Gastroesophageal sphincter (tissue), 4 donors: ENCODE measurements around the gene LARGE1. TPM values are rescaled to one million over a fixed set of nuclear protein-coding genes. Genes with fewer than 3 reads are reported as not detected.

Experiments
- ATAC-seq: fragments of 150-250 bp; one replicate; pipeline ENCODE4 v1.9.1; 2016; ENCODE audit warnings: mild to moderate bottlenecking, moderate library complexity
- H3K27ac ChIP-seq, 4 donors: fragments of 200-600 bp; sonication (generic) in 3 of 4; 1 replicate in 3 of 4; 2 replicates in 1 of 4; pipeline ENCODE4 v1.5.1; 2016 to 2019
- H3K27me3 ChIP-seq: fragments of 200-600 bp; sonication (generic); one replicate; pipeline ENCODE4 v1.5.1; 2019
- H3K36me3 ChIP-seq, 2 donors: fragments of 200-600 bp; sonication (generic); one replicate each; pipeline ENCODE4 v1.5.1; 2019; ENCODE audit warnings: control low read depth in 1 of 2
- H3K4me1 ChIP-seq, 3 donors: fragments of 200-600 bp; sonication (generic); 1 replicate in 2 of 3; 2 replicates in 1 of 3; pipeline ENCODE4 v1.5.1; 2016 to 2019; ENCODE audit warnings: control low read depth in 2 of 3
- H3K4me3 ChIP-seq, 2 donors: fragments of 200-600 bp; sonication (generic); one replicate each; pipeline ENCODE4 v1.5.1; 2019; ENCODE audit warnings: mild to moderate bottlenecking in 1 of 2, moderate library complexity in 1 of 2
- H3K9me3 ChIP-seq, 3 donors: fragments of 200-600 bp; sonication (generic); one replicate each; pipeline ENCODE4 v1.5.1; 2017 to 2019; ENCODE audit warnings: control low read depth in 2 of 3
- CTCF ChIP-seq, 4 experiments: fragments of 200-600 bp in 2 of 4; fragments of 450-650 bp in 2 of 4; sonication (generic) in 1 of 4; IDR thresholded peaks; one replicate each; pipeline ENCODE4 v1.5.1; 2017 to 2019; ENCODE audit warnings: antibody characterized with exemption in 4 of 4, mild to moderate bottlenecking in 2 of 4, moderate library complexity in 2 of 4
- EP300 ChIP-seq: sonication (generic); formaldehyde crosslinking; IDR thresholded peaks from one replicate; pipeline ENCODE4 v1.6.1; 2017; ENCODE audit warnings: antibody characterized with exemption, mild to moderate bottlenecking
- POLR2A ChIP-seq, 2 donors: fragments of 450-650 bp; IDR thresholded peaks; one replicate each; pipeline ENCODE4 v1.6.1; 2017; ENCODE audit warnings: antibody characterized with exemption in 2 of 2, mild to moderate bottlenecking in 2 of 2, moderate library complexity in 1 of 2
- POLR2AphosphoS5 ChIP-seq: sonication (generic); formaldehyde crosslinking; IDR thresholded peaks from one replicate; pipeline ENCODE4 v1.6.1; 2017; ENCODE audit warnings: antibody characterized with exemption
- WGBS, 2 donors: methylation state at CpG; one replicate each; pipeline ENCODE4 v1.1.5; 2018; ENCODE audit warnings: low coverage in 1 of 2; 5-methylcytosine and 5-hydroxymethylcytosine counted together
- total RNA-seq, 4 donors: library from RNA; depleted of rRNA; stranded (reverse); fragments of >200 nt; gene quantifications; one replicate each; pipeline ENCODE4 v1.1.0, GENCODE V29; 2016

The LARGE1 gene
- total RNA-seq, 4 donors from 2014 or later, result 23.0 to 67.8 (median 48.0) TPM

GRCh38 chr22:33421859-33422258 is 498.4 kb downstream of the LARGE1 start:
- Histone ChIP-seq H3K36me3 (peaks cover 0 to 13% of the 10 kb centered on the region in 2 donors), H3K4me1 (peaks cover 0 to 7% (median 0%) of the 10 kb centered on the region in 3 donors), H3K9me3 (no peaks in the 10 kb centered on the region), H3K27me3 (no peaks in the 10 kb centered on the region), H3K4me3 (no peak overlapping the region), H3K27ac (no peak overlapping the region)
- no peak for TF ChIP-seq POLR2AphosphoS5
- no peak for TF ChIP-seq CTCF (IDR thresholded peaks at IDR 0.05)
- no peak for TF ChIP-seq POLR2A (IDR thresholded peaks at IDR 0.05)
- no peak for TF ChIP-seq EP300
- ATAC-seq, result no peak
- WGBS, 2 donors, result 93% methylated on average over 3 of the region's 3 CpGs; no CpG with 5 or more reads in 1 of the 2 donors

- Histone ChIP-seq H3K4me1 (no peaks in the 10 kb centered on the region), H3K27me3 (no peaks in the 10 kb centered on the region), H3K27ac (no peak overlapping the region), H3K4me3 (no peak overlapping the region), H3K9me3 (no peaks in the 10 kb centered on the region), H3K36me3 (peaks cover 0 to 18% of the 10 kb centered on the region in 2 donors)
- ATAC-seq, result no peak
- 94 to 96% methylated on average over 3 to 4 of the region's 5 CpGs for WGBS, 2 donors
- TF ChIP-seq EP300, result no peak
- no peak for TF ChIP-seq POLR2AphosphoS5
- no peak for TF ChIP-seq CTCF (IDR thresholded peaks at IDR 0.05)
- no peak for TF ChIP-seq POLR2A (IDR thresholded peaks at IDR 0.05)
Measured at GRCh38 chr22:33418484-33418883, 501.8 kb downstream of the LARGE1 start.

- 83% methylated on average over 2 of the region's 3 CpGs; no CpG with 5 or more reads in 1 of the 2 donors for WGBS, 2 donors
- Histone ChIP-seq H3K9me3 (no peaks in the 10 kb centered on the region), H3K4me3 (no peak overlapping the region), H3K36me3 (peaks cover 0 to 5% of the 10 kb centered on the region in 2 donors), H3K4me1 (no peaks in the 10 kb centered on the region), H3K27me3 (no peaks in the 10 kb centered on the region), H3K27ac (no peak overlapping the region)
- no peak for ATAC-seq
- TF ChIP-seq POLR2AphosphoS5 (no peak), EP300 (no peak), POLR2A (IDR thresholded peaks at IDR 0.05) (no peak), CTCF (IDR thresholded peaks at IDR 0.05) (no peak)
Measured at GRCh38 chr22:33415401-33415800, 504.9 kb downstream of the LARGE1 start.

GRCh38 chr22:33409079-33409478 is 511.2 kb downstream of the LARGE1 start:
- H3K9me3 ChIP-seq, result no peaks in the 10 kb centered on the region
- TF ChIP-seq CTCF (IDR thresholded peaks at IDR 0.05) (no peak), EP300 (no peak), POLR2AphosphoS5 (no peak), POLR2A (IDR thresholded peaks at IDR 0.05) (no peak)
- no peaks in the 10 kb centered on the region for H3K27me3 ChIP-seq
- WGBS, 2 donors, result 100% methylated on average over 2 of the region's 2 CpGs
- H3K4me3 ChIP-seq, result no peak overlapping the region
- no peak overlapping the region for H3K27ac ChIP-seq
- no peak for ATAC-seq
- no peaks in the 10 kb centered on the region for H3K4me1 ChIP-seq
- H3K36me3 ChIP-seq, result no peaks in the 10 kb centered on the region

GRCh38 chr22:33405194-33405593 is 515.1 kb downstream of the LARGE1 start:
- TF ChIP-seq POLR2AphosphoS5, result no peak
- no peak for ATAC-seq
- Histone ChIP-seq H3K27ac (no peak overlapping the region), H3K36me3 (peaks cover 0 to 4% of the 10 kb centered on the region in 2 donors), H3K4me1 (no peaks in the 10 kb centered on the region), H3K4me3 (no peak overlapping the region), H3K9me3 (no peaks in the 10 kb centered on the region), H3K27me3 (no peaks in the 10 kb centered on the region)
- 58 to 100% methylated on average over 1 to 3 of the region's 3 CpGs for WGBS, 2 donors
